ENCODE measurements around the gene NDUFS7.

- TF ChIP-seq BACH2 (CRISPR knock-in tag; IDR thresholded peaks at IDR 0.05; ENCODE audit: borderline replicate concordance) (no peak), OSR1 (CRISPR knock-in tag; IDR thresholded peaks at IDR 0.05) (no peak), POU6F1 (CRISPR knock-in tag; IDR thresholded peaks at IDR 0.05; ENCODE audit: borderline replicate concordance, low read depth) (no peak), SNAI2 (CRISPR knock-in tag; IDR thresholded peaks at IDR 0.05) (no peak), ESRRG (CRISPR knock-in tag; IDR thresholded peaks at IDR 0.05) (no peak)
These were observed 18.1 kb downstream of the NDUFS7 start for GRCh38 chr19:1401889-1402217.
